HEK293 (cell line): ENCODE measurements around the gene CRACDL.

ENCODE experiments used
- CTCF ChIA-PET: fragments of 350-600 bp; formaldehyde crosslinking; extraction: SDS; loops from one replicate; lab custom pipeline; 2021; ENCODE audit warnings: antibody characterized with exemption; lab: Yijun Ruan, JAX
- POLR2A ChIA-PET: fragments of 300-600 bp; formaldehyde crosslinking; extraction: SDS; loops from one replicate; lab custom pipeline; 2020; ENCODE audit warnings: antibody characterized with exemption, inconsistent platforms; lab: Yijun Ruan, JAX
- H3K27ac ChIP-seq: fragments of 200-500 bp; sonication (Bioruptor generic); 2 replicates; pipeline ENCODE4 v1.5.1; 2014; ENCODE audit warnings: low read depth, low read length, control low read depth, inconsistent platforms; ENCODE audit errors: extremely low read depth
- H3K36me3 ChIP-seq, 2 experiments: fragments of 200-500 bp in 1 of 2; sonication (Bioruptor generic) in 1 of 2; 1 replicate in 1 of 2; 2 replicates in 1 of 2; pipeline ENCODE4 v1.5.1; 2014 to 2017; ENCODE audit warnings: inconsistent platforms in 2 of 2, low read length in 2 of 2; ENCODE audit not compliant: control insufficient read depth in 2 of 2, insufficient read depth in 1 of 2
- H3K4me1 ChIP-seq: fragments of 200-500 bp; sonication (Bioruptor generic); 2 replicates; pipeline ENCODE4 v1.5.1; 2014; ENCODE audit warnings: mild to moderate bottlenecking, low read length, inconsistent platforms; ENCODE audit not compliant: control insufficient read depth, insufficient read depth
- H3K4me3 ChIP-seq: 2 replicates; pipeline ENCODE4 v1.5.1; 2011; ENCODE audit warnings: low read depth, mild to moderate bottlenecking, control low read depth, low read length, moderate library complexity
- H3K9me3 ChIP-seq: fragments of 200-500 bp; sonication (Bioruptor generic); 2 replicates; pipeline ENCODE4 v1.5.1; 2014; ENCODE audit warnings: low read depth, low read length, inconsistent platforms; ENCODE audit not compliant: control insufficient read depth, insufficient read depth
- GLI2 ChIP-seq: fragments of 450-650 bp; formaldehyde crosslinking; IDR thresholded peaks from 2 replicates; pipeline ENCODE4; 2017; ENCODE audit warnings: missing biosample characterization, missing genetic modification characterization, low read depth, borderline replicate concordance
- KLF10 ChIP-seq: fragments of 450-650 bp; IDR thresholded peaks from 2 replicates; pipeline ENCODE4 v1.5.1; 2018; ENCODE audit warnings: missing biosample characterization, mild to moderate bottlenecking, missing genetic modification characterization
- KLF7 ChIP-seq: fragments of 450-650 bp; formaldehyde crosslinking; IDR thresholded peaks from 2 replicates; pipeline ENCODE4 v1.5.1; 2016; ENCODE audit warnings: missing biosample characterization, missing genetic modification characterization, borderline replicate concordance
- PRDM6 ChIP-seq: fragments of 450-650 bp; formaldehyde crosslinking; IDR thresholded peaks from 2 replicates; pipeline ENCODE4 v1.5.1; 2017; ENCODE audit warnings: missing biosample characterization, missing genetic modification characterization
- SALL2 ChIP-seq: fragments of 450-650 bp; formaldehyde crosslinking; IDR thresholded peaks from 2 replicates; pipeline ENCODE4 v1.5.0; 2017; ENCODE audit warnings: missing biosample characterization, mild to moderate bottlenecking, missing genetic modification characterization, borderline replicate concordance
- SETDB1 ChIP-seq: IDR thresholded peaks from one replicate; pipeline ENCODE4 v1.6.1; 2017; ENCODE audit warnings: mild to moderate bottlenecking, low read length, moderate library complexity, mixed read lengths; ENCODE audit not compliant: insufficient read length
- ZBTB21 ChIP-seq: fragments of 450-650 bp; formaldehyde crosslinking; IDR thresholded peaks from 2 replicates; pipeline ENCODE4 v1.5.1; 2017; ENCODE audit warnings: missing biosample characterization, missing genetic modification characterization
- ZFP3 ChIP-seq: fragments of 450-650 bp; formaldehyde crosslinking; IDR thresholded peaks from 2 replicates; pipeline ENCODE4 v1.5.1; 2016; ENCODE audit warnings: low read depth, missing biosample characterization, missing genetic modification characterization
- ZNF266 ChIP-seq: fragments of 450-650 bp; formaldehyde crosslinking; IDR thresholded peaks from 2 replicates; pipeline ENCODE4 v1.5.1; 2016; ENCODE audit warnings: missing biosample characterization, missing genetic modification characterization, low read depth
- ZNF366 ChIP-seq: fragments of 450-650 bp; formaldehyde crosslinking; conservative IDR thresholded peaks from 2 replicates; pipeline ENCODE4 v1.5.1; 2016; ENCODE audit warnings: missing biosample characterization, missing genetic modification characterization
- ZNF416 ChIP-seq: fragments of 450-650 bp; formaldehyde crosslinking; IDR thresholded peaks from 2 replicates; pipeline ENCODE4 v1.5.1; 2016; ENCODE audit warnings: missing biosample characterization, missing genetic modification characterization
- ZNF510 ChIP-seq: fragments of 450-650 bp; formaldehyde crosslinking; IDR thresholded peaks from 2 replicates; pipeline ENCODE4 v1.5.1; 2018; ENCODE audit warnings: mild to moderate bottlenecking, missing genetic modification characterization, missing biosample characterization; ENCODE audit not compliant: insufficient replicate concordance
- ZNF521 ChIP-seq: fragments of 450-650 bp; formaldehyde crosslinking; IDR thresholded peaks from 2 replicates; pipeline ENCODE4 v1.5.1; 2017; ENCODE audit warnings: missing biosample characterization, mild to moderate bottlenecking, missing genetic modification characterization
- ZNF555 ChIP-seq: fragments of 450-650 bp; formaldehyde crosslinking; conservative IDR thresholded peaks from 2 replicates; pipeline ENCODE4 v1.5.1; 2017; ENCODE audit warnings: missing biosample characterization, mild to moderate bottlenecking, missing genetic modification characterization, inconsistent platforms
- ZNF596 ChIP-seq: fragments of 450-650 bp; IDR thresholded peaks from 2 replicates; pipeline ENCODE4 v1.5.0; 2018; ENCODE audit warnings: missing biosample characterization, mild to moderate bottlenecking, missing genetic modification characterization, moderate library complexity
- ZNF654 ChIP-seq: fragments of 450-650 bp; formaldehyde crosslinking; IDR thresholded peaks from 2 replicates; pipeline ENCODE4 v1.5.1; 2016; ENCODE audit warnings: low read depth, missing biosample characterization, missing genetic modification characterization
- ZNF701 ChIP-seq: fragments of 450-650 bp; formaldehyde crosslinking; IDR thresholded peaks from 2 replicates; pipeline ENCODE4 v1.5.1; 2016; ENCODE audit warnings: missing biosample characterization, missing genetic modification characterization
- ZNF704 ChIP-seq: fragments of 450-650 bp; formaldehyde crosslinking; IDR thresholded peaks from 2 replicates; pipeline ENCODE4 v1.5.1; 2016; ENCODE audit warnings: missing biosample characterization, missing genetic modification characterization
- ZNF776 ChIP-seq: fragments of 450-650 bp; formaldehyde crosslinking; IDR thresholded peaks from 2 replicates; pipeline ENCODE4 v1.5.0; 2017; ENCODE audit warnings: missing biosample characterization, missing genetic modification characterization, borderline replicate concordance
- ZSCAN16 ChIP-seq: fragments of 450-650 bp; formaldehyde crosslinking; IDR thresholded peaks from 2 replicates; pipeline ENCODE4 v1.5.1; 2016; ENCODE audit warnings: missing biosample characterization, missing genetic modification characterization
- TF ChIP-seq, protein P1 (sequence below): fragments of 450-650 bp; formaldehyde crosslinking; IDR thresholded peaks from 2 replicates; pipeline ENCODE4 v1.5.1; 2016; ENCODE audit warnings: missing biosample characterization, missing genetic modification characterization

CRACDL gene

DNA sequence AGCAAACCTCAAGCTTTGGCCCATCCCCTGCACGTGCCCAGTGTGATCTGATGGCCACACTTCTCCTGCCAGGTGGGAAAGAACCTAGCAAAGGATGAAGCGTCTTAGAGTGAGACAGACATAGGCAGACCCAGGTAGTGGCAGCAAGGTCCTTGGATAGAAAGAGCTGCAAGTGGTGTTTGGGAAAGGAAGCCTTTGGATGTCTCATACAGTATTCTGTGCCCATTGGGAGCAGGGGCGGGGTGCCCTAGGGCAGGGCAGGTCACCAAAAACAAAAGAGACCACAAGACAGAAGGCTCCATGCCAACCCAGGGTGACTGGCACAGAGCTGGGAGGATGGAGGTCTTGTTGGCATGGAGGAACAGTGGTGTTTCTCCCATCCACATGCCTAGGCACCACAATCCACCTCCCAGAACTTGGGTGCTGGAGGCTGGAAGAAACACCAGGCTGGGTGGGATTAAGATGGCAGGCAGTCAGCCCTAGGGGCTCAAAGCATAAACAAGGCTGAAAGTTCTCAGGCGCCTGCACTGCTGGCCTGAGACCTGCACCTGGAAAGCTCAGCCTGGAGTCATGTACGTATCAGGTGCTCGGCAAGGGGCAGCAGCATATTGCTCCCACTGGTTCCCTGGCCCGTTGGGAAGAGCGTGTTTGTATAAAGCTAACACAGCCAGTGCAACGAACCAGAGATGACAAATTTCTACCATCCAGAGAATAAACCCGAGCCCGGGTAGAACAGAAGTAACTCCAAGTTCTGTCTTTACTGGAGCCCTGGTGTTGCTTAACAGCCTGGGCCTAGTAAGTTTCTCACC lies 52.9 kb downstream of the CRACDL start (continued):
- TF ChIP-seq GLI2 (no peak), ZNF366 (tag by site-specific recombination) (no peak), KLF7 (tag by site-specific recombination) (no peak), ZNF510 (tag by site-specific recombination) (no peak), SETDB1 (no peak), PRDM6 (tag by site-specific recombination) (no peak)

- no peaks in the 10 kb centered on the region for H3K36me3 ChIP-seq
- POLR2A ChIA-PET: no interaction called here
- no peak overlapping the region for H3K27ac ChIP-seq
- no peak overlapping the region for H3K4me3 ChIP-seq
- no peaks in the 10 kb centered on the region for H3K4me1 ChIP-seq
- no peaks in the 10 kb centered on the region for H3K9me3 ChIP-seq
- no peak for TF ChIP-seq ZNF654 (tag by site-specific recombination)
- TF ChIP-seq ZNF701 (tag by site-specific recombination): no peak
- no peak for TF ChIP-seq ZNF776 (tag by site-specific recombination)
- no peak for TF ChIP-seq ZNF555 (tag by site-specific recombination)
- TF ChIP-seq PRDM6 (tag by site-specific recombination): no peak
- TF ChIP-seq ZBTB21 (tag by site-specific recombination): no peak
- TF ChIP-seq ZSCAN16 (tag by site-specific recombination): no peak
- TF ChIP-seq KLF10 (tag by site-specific recombination): no peak
- TF ChIP-seq, protein P1, sequence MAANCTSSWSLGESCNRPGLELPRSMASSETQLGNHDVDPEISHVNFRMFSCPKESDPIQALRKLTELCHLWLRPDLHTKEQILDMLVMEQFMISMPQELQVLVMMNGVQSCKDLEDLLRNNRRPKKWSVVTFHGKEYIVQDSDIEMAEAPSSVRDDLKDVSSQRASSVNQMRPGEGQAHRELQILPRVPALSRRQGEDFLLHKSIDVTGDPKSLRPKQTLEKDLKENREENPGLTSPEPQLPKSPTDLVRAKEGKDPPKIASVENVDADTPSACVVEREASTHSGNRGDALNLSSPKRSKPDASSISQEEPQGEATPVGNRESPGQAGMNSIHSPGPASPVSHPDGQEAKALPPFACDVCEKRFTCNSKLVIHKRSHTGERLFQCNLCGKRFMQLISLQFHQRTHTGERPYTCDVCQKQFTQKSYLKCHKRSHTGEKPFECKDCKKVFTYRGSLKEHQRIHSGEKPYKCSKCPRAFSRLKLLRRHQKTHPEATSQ: no peak
- TF ChIP-seq ZNF521 (tag by site-specific recombination): no peak
- TF ChIP-seq, all 188 proteins: peak for 0
- CTCF ChIA-PET: no interaction called here
Measured at GRCh38 chr2:98882368-98882767, 53.7 kb downstream of the CRACDL start.

GRCh38 chr2:98881153-98881650 lies 54.8 kb downstream of the CRACDL start:
- Histone ChIP-seq H3K27ac (no peak overlapping the region), H3K4me1 (no peaks in the 10 kb centered on the region), H3K9me3 (no peaks in the 10 kb centered on the region), H3K4me3 (no peak overlapping the region), H3K36me3 (no peaks in the 10 kb centered on the region)
- CTCF ChIA-PET: no interaction called here
- POLR2A ChIA-PET: no interaction called here
- TF ChIP-seq SALL2 (tag by site-specific recombination) (no peak), ZNF704 (tag by site-specific recombination) (no peak), ZFP3 (tag by site-specific recombination) (no peak), ZNF596 (tag by site-specific recombination) (no peak), ZNF416 (tag by site-specific recombination) (no peak), ZNF266 (tag by site-specific recombination) (no peak)
